Measurements from ENCODE around the gene SHE. TPM values are rescaled to one million over a fixed set of nuclear protein-coding genes. Genes with fewer than 3 reads are reported as not detected.
A peak's percentile ranks its signal among the peaks of the same experiment; 100 is the strongest.

The SHE gene
- total and polyA plus RNA-seq, 8 donors = 17.7 to 25.3 (median 21.2) TPM

GRCh38 chr1:154453574-154454352, 48.4 kb downstream of the SHE start:
- no peak overlapping the region for H3K4me3 ChIP-seq
- no peaks in the 10 kb centered on the region for H3K27me3 ChIP-seq
- intact Hi-C loops (cut with DNase I) = no loop called here
- peaks cover 0 to 45% of the 10 kb centered on the region in 2 donors for H3K4me1 ChIP-seq
- DNase-seq = no peak
- H3K36me3 ChIP-seq = peaks cover 0 to 83% of the 10 kb centered on the region in 2 donors
- H3K9me3 ChIP-seq = no peaks in the 10 kb centered on the region
- peak overlapping the region in 1 of 2 donors; percentile 88 for H3K27ac ChIP-seq
- peak; percentile 60 for ATAC-seq
- no peak for TF ChIP-seq CTCF (IDR thresholded peaks at IDR 0.05)

DNA sequence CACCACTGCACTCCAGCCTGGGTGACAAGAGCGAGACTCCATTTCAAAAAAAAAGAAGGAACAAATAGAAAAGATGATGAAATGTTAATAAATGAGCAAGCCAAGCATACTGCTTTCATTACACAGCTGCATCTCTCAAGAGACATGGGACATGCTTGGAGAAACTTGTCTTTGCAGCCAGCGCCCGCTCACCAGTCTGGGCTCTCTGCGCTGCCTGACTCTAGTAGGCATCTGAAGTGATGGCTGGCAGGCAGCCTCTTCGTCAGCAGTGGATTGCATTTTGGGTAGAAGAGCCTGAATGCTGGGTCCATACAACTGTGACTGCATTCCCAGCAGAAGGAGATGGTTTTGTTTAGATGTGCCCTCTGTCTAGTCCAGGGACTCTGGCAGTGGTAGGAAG, 49.1 kb downstream of the SHE start:
- H3K36me3 ChIP-seq = peaks cover 0 to 82% of the 10 kb centered on the region in 2 donors
- peaks cover 0 to 45% of the 10 kb centered on the region in 2 donors for H3K4me1 ChIP-seq
- no peaks in the 10 kb centered on the region for H3K9me3 ChIP-seq
- TF ChIP-seq CTCF (IDR thresholded peaks at IDR 0.05) = no peak
- DNase-seq = no peak
- H3K4me3 ChIP-seq = no peak overlapping the region
- peak; percentile 17 for ATAC-seq
- intact Hi-C loops (cut with DNase I) = no loop called here
- peak overlapping the region in 1 of 2 donors; percentile 88 for H3K27ac ChIP-seq
- H3K27me3 ChIP-seq = no peaks in the 10 kb centered on the region

DNA sequence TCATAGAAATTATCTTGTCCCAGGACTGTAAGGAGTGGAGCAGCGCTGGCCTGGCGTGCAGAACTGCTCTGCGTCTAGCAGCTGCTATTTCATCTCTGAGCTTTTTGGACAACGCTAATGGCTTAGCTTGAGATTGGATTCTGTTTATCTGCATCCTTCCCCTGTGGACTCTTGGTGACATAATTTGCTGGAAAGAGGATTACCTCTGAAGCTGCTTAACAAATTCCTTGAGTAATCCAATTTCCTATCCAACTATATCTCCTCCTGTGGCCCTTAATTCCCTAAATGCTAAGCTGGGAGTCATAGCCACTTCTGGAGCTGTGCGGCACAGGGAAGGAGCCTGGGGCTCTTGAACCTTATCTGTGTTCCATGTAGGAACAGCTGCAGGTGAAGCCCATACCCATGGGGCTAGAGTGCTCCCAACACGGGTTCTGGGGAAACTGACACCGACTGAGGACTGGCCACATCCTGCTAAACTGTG, 53.8 kb downstream of the SHE start:
- H3K9me3 ChIP-seq = no peaks in the 10 kb centered on the region
- peaks cover 0 to 86% of the 10 kb centered on the region in 2 donors for H3K36me3 ChIP-seq
- H3K4me3 ChIP-seq = no peak overlapping the region
- no peak for DNase-seq
- H3K27ac ChIP-seq = no peak overlapping the region
- no peak for ATAC-seq
- H3K4me1 ChIP-seq = peaks cover 0 to 12% of the 10 kb centered on the region in 2 donors
- H3K27me3 ChIP-seq = no peaks in the 10 kb centered on the region
- intact Hi-C loops (cut with DNase I) = no loop called here
- no peak for TF ChIP-seq CTCF (IDR thresholded peaks at IDR 0.05)

GRCh38 chr1:154446789-154447188, 55.4 kb downstream of the SHE start:
- ATAC-seq (no peak), DNase-seq (no peak)
- Histone ChIP-seq H3K4me3 (no peak overlapping the region), H3K4me1 (peaks cover 7 to 13% of the 10 kb centered on the region in 2 donors), H3K9me3 (no peaks in the 10 kb centered on the region), H3K27ac (peak overlapping the region in 1 of 2 donors; percentile 4), H3K36me3 (peaks cover 0 to 85% of the 10 kb centered on the region in 2 donors), H3K27me3 (no peaks in the 10 kb centered on the region)
- no peak for TF ChIP-seq CTCF (IDR thresholded peaks at IDR 0.05)
- intact Hi-C loops (cut with DNase I) = no loop called here

DNA sequence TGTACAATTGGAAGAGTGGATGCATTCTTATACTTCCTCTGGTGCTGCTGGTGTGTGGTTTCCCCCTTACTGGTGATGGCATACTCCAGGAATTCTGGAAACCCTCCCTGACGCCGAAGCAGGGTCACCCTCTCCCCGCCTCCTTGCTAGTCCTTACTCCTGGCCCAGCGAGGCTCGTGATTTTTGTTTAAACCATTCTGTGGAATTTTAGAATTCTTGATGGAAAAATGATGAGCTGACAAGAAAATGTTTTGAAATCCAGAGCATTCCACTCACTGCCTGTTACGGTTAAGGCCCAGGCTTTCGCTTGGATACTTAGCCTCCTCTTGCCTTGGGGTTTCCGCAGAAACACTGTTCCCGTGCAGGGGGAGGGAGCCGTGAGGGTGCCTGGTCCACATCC, 55.9 kb downstream of the SHE start:
- TF ChIP-seq CTCF (IDR thresholded peaks at IDR 0.05) = no peak
- H3K27me3 ChIP-seq = no peaks in the 10 kb centered on the region
- peaks cover 0 to 85% of the 10 kb centered on the region in 2 donors for H3K36me3 ChIP-seq
- ATAC-seq = peak; percentile 57
- peak in 3 of 4 donors; percentile 60 to 74 (median 66) for DNase-seq
- H3K4me3 ChIP-seq = no peak overlapping the region
- no peaks in the 10 kb centered on the region for H3K9me3 ChIP-seq
- H3K4me1 ChIP-seq = peaks cover 8 to 18% of the 10 kb centered on the region in 2 donors
- intact Hi-C loops (cut with DNase I) = no loop called here
- H3K27ac ChIP-seq = peak overlapping the region in 1 of 2 donors; percentile 4
